IMR-90 (cell line): ENCODE results near the gene KCNF1.

Experiments
- CEBPB ChIP-seq: IDR thresholded peaks from 2 replicates; pipeline ENCODE4 v1.6.1; 2012; ENCODE audit warnings: low read depth, low read length, improper control_type of control experiment
- FOS ChIP-seq: fragments of 150-350 bp; IDR thresholded peaks from 2 replicates; pipeline ENCODE4 v1.6.1; 2016; ENCODE audit warnings: low read depth, low read length
- MAFK ChIP-seq: IDR thresholded peaks from 2 replicates; pipeline ENCODE4 v1.6.1; 2012; ENCODE audit warnings: low read depth, low read length, improper control_type of control experiment
- MAZ ChIP-seq: IDR thresholded peaks from 2 replicates; pipeline ENCODE4 v1.6.1; 2012; ENCODE audit warnings: low read depth, mild to moderate bottlenecking, low read length, improper control_type of control experiment, moderate library complexity, borderline replicate concordance
- MXI1 ChIP-seq: IDR thresholded peaks from 2 replicates; pipeline ENCODE4 v1.6.1; 2012; ENCODE audit warnings: low read depth, mild to moderate bottlenecking, low read length, moderate library complexity, borderline replicate concordance
- POLR2A ChIP-seq: IDR thresholded peaks from 2 replicates; pipeline ENCODE4 v1.6.1; 2012; ENCODE audit warnings: mild to moderate bottlenecking, low read depth, low read length
- RAD21 ChIP-seq: IDR thresholded peaks from 2 replicates; pipeline ENCODE4 v1.6.1; 2012; ENCODE audit warnings: low read length, improper control_type of control experiment
- RCOR1 ChIP-seq: IDR thresholded peaks from 2 replicates; pipeline ENCODE4 v1.6.1; 2012; ENCODE audit warnings: mild to moderate bottlenecking, low read length, improper control_type of control experiment; ENCODE audit not compliant: insufficient replicate concordance
- RFX5 ChIP-seq: IDR thresholded peaks from 2 replicates; pipeline ENCODE4 v1.8.0; 2012; ENCODE audit warnings: low read depth, mild to moderate bottlenecking, low read length, moderate library complexity
- SMC3 ChIP-seq: fragments of 150-350 bp; IDR thresholded peaks from 2 replicates; pipeline ENCODE4 v1.6.1; 2016; ENCODE audit warnings: low read depth, mild to moderate bottlenecking, antibody characterized with exemption, low read length, moderate library complexity
- TF ChIP-seq, protein P1 (sequence below): conservative IDR thresholded peaks from 2 replicates; pipeline ENCODE4 v1.5.1; 2012; ENCODE audit warnings: mild to moderate bottlenecking, low read depth, low read length, improper control_type of control experiment
- TF ChIP-seq, protein P2 (sequence below): fragments of 150-350 bp; IDR thresholded peaks from 2 replicates; pipeline ENCODE4 v1.6.1; 2017; ENCODE audit warnings: mild to moderate bottlenecking, antibody characterized with exemption, low read length, low read depth

DNA sequence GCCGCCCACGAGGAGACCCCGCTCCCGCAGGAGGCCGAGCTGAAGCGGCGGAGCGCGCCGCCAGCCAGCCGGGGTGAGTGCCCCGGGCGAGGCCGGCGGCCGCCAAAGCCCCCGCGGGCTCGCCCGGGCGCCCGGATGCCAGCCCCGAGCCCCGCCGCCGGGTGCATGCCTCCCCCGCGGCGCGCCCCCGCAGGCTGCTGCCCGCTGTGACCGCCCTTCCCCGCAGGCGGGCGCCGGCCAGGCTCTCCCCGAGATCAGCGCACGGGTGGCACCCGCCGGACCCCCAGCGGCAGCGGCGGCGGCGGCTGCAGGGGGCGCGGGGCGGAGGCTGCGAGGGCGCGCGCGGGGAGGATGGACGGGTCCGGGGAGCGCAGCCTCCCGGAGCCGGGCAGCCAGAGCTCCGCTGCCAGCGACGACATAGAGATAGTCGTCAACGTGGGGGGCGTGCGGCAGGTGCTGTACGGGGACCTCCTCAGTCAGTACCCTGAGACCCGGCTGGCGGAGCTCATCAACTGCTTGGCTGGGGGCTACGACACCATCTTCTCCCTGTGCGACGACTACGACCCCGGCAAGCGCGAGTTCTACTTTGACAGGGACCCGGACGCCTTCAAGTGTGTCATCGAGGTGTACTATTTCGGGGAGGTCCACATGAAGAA is 470 bp downstream of the KCNF1 start:
- TF ChIP-seq, protein P1, sequence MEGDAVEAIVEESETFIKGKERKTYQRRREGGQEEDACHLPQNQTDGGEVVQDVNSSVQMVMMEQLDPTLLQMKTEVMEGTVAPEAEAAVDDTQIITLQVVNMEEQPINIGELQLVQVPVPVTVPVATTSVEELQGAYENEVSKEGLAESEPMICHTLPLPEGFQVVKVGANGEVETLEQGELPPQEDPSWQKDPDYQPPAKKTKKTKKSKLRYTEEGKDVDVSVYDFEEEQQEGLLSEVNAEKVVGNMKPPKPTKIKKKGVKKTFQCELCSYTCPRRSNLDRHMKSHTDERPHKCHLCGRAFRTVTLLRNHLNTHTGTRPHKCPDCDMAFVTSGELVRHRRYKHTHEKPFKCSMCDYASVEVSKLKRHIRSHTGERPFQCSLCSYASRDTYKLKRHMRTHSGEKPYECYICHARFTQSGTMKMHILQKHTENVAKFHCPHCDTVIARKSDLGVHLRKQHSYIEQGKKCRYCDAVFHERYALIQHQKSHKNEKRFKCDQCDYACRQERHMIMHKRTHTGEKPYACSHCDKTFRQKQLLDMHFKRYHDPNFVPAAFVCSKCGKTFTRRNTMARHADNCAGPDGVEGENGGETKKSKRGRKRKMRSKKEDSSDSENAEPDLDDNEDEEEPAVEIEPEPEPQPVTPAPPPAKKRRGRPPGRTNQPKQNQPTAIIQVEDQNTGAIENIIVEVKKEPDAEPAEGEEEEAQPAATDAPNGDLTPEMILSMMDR: no peak
- no peak for TF ChIP-seq CEBPB
- TF ChIP-seq RAD21: no peak
- no peak for TF ChIP-seq MAZ
- no peak for TF ChIP-seq RFX5
- TF ChIP-seq POLR2A: no peak
- TF ChIP-seq MXI1: no peak
- TF ChIP-seq SMC3: no peak
- TF ChIP-seq, protein P2, sequence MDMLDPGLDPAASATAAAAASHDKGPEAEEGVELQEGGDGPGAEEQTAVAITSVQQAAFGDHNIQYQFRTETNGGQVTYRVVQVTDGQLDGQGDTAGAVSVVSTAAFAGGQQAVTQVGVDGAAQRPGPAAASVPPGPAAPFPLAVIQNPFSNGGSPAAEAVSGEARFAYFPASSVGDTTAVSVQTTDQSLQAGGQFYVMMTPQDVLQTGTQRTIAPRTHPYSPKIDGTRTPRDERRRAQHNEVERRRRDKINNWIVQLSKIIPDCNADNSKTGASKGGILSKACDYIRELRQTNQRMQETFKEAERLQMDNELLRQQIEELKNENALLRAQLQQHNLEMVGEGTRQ: no peak
- no peak for TF ChIP-seq RCOR1
- no peak for TF ChIP-seq MAFK
- TF ChIP-seq FOS: no peak
